Left ventricle myocardium inferior (tissue), 1 donor: Measurements from ENCODE around the gene MDC1. TPM values are rescaled to one million over a fixed set of nuclear protein-coding genes. Genes with fewer than 3 reads are reported as not detected.
"Not testable (repeated sequence)": the region's sequence is repeated elsewhere in the genome, so short reads cannot be mapped to it uniquely, and the experiment has no call there.

Experiments used
- DNase-seq: peaks from one replicate; pipeline ENCODE4 v3.0.0-alpha.2; 2020
- H3K27ac ChIP-seq: fragments of 200-600 bp; replicated peaks from 2 replicates; pipeline ENCODE4 v1.8.0; 2021
- H3K27me3 ChIP-seq: fragments of 200-600 bp; 2 replicates; pipeline ENCODE4 v1.8.0; 2021; ENCODE audit warnings: low read depth
- H3K36me3 ChIP-seq: fragments of 200-600 bp; 2 replicates; pipeline ENCODE4 v1.8.0; 2021
- H3K4me1 ChIP-seq: fragments of 200-600 bp; 2 replicates; pipeline ENCODE4 v1.8.0; 2021
- H3K4me3 ChIP-seq: fragments of 200-600 bp; 2 replicates; pipeline ENCODE4 v1.8.0; 2021; ENCODE audit warnings: mild to moderate bottlenecking, moderate library complexity
- H3K9me3 ChIP-seq: fragments of 200-600 bp; replicated peaks from 2 replicates; pipeline ENCODE4 v1.8.0; 2021
- intact Hi-C: fragments of 100-400 bp; cut with micrococcal nuclease; formaldehyde crosslinking; loops from one replicate; pipeline ENCODE4 v1.11.0; 2022
- total RNA-seq: library from RNA; stranded (reverse); fragmentation: NEBNext Ultra II Directional; extraction: Animal tissue kit (Norgen Biotek cat#: 25700); gene quantifications from one replicate; pipeline ENCODE4 v1.2.1, GENCODE V29; 2021
- TF ChIP-seq, protein P1 (sequence below): fragments of 200-600 bp; IDR thresholded peaks from 2 replicates; pipeline ENCODE4 v1.8.0; 2021; ENCODE audit warnings: antibody characterized with exemption, mild to moderate bottlenecking, borderline replicate concordance
- donor health status: DM: no; HTN: yes; CAD: no; lungs with severe emphysema.

MDC1 gene
- total RNA-seq, 1 donor from 2014 or later = 14.1 TPM

DNA sequence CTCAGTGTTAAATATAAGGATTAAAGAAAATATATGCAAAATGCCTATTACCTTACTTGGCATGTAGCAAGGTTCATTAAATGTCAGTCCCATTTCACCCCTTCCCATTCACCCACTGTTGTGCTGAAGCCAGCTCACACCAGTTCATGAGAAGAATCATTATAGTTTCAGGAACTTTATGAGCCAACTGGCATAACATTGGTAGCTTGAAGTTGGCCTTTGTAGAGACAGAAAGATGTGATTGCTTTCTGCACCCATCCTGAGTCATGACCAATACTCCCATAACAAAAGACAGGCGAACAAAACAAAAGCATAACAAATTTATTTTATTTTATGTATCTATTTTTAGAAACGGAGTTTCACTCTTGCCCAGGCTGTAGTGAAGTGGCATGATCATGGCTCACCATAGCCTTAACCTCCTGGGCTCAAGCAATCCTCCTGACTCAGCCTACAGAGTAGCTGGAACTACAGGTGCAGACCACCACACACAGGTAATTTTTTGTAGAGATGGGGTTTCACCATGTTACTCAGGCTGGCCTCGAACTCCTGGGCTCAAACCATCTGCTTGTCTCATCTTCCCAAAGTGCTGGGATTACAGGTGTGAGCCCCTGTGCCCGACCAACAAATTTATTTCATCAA is 44.8 kb upstream of the MDC1 start:
- no peak for DNase-seq
- Histone ChIP-seq H3K27me3 (no peaks in the 10 kb centered on the region), H3K4me3 (no peak overlapping the region), H3K27ac (no peak overlapping the region), H3K36me3 (no peaks in the 10 kb centered on the region), H3K9me3 (no peaks in the 10 kb centered on the region), H3K4me1 (peaks cover 68% of the 10 kb centered on the region)
- intact Hi-C loops = no loop called here
- TF ChIP-seq, protein P1, sequence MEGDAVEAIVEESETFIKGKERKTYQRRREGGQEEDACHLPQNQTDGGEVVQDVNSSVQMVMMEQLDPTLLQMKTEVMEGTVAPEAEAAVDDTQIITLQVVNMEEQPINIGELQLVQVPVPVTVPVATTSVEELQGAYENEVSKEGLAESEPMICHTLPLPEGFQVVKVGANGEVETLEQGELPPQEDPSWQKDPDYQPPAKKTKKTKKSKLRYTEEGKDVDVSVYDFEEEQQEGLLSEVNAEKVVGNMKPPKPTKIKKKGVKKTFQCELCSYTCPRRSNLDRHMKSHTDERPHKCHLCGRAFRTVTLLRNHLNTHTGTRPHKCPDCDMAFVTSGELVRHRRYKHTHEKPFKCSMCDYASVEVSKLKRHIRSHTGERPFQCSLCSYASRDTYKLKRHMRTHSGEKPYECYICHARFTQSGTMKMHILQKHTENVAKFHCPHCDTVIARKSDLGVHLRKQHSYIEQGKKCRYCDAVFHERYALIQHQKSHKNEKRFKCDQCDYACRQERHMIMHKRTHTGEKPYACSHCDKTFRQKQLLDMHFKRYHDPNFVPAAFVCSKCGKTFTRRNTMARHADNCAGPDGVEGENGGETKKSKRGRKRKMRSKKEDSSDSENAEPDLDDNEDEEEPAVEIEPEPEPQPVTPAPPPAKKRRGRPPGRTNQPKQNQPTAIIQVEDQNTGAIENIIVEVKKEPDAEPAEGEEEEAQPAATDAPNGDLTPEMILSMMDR = no peak

DNA sequence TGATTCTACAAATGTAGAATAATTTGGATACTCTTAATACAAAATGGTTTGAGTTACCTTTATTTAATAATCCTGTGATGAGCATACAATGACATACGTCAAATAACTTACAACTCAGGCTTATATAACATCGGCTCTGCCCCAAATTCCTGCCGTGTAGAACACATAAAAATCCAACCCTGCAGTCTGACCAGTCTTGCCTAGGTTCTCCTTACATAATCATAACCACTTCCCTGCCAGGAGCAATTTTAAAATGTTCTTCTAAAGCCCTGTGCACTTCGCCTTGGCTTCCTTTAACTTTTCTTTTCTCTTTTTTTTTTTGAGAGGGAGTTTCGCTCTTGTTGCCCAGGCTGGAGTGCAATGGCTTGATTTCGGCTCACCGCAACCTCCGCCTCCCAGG is 43.5 kb upstream of the MDC1 start:
- Histone ChIP-seq H3K27me3 (no peaks in the 10 kb centered on the region), H3K36me3 (no peaks in the 10 kb centered on the region), H3K4me3 (no peak overlapping the region), H3K27ac (no peak overlapping the region), H3K4me1 (peaks cover 57% of the 10 kb centered on the region), H3K9me3 (no peaks in the 10 kb centered on the region)
- TF ChIP-seq, protein P1 = no peak
- intact Hi-C loops = no loop called here
- no peak for DNase-seq

DNA sequence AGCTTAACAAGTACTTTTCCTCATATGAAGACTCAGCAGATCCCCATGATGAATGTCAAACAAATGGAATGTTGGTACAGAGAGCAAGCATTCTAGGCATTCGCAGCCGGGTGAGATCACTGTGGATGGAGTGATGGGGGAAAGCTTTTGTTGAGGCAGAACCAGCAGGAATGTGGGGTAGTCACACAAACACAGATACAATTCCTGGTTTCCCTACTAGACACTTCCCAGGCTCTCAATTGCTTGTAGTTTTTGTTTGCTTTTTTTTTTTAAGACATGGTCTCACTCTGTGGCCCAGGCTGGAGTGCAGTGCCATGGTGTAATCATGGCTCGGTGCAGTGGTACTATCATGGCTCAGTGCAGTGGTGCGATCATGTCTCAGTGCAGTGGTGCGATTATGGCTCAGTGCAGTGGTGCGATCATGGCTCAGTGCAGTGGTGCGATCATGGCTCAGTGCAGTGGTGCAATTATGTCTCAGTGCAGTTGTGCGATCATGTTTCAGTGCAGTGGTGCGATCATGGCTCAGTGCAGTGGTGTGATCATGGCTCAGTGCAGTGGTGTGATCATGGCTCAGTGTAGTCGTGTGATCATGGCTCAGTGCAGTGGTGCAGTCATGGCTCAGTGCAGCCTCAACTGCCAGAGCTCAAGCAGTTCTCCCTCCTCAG is 42.6 kb upstream of the MDC1 start:
- TF ChIP-seq, protein P1 = no peak
- H3K4me1 ChIP-seq = peaks cover 49% of the 10 kb centered on the region
- DNase-seq = no peak
- no peaks in the 10 kb centered on the region for H3K9me3 ChIP-seq
- H3K27ac ChIP-seq = peak overlapping the region; percentile 67
- H3K4me3 ChIP-seq = no peak overlapping the region
- H3K36me3 ChIP-seq = no peaks in the 10 kb centered on the region
- H3K27me3 ChIP-seq = no peaks in the 10 kb centered on the region
- intact Hi-C loops = no loop called here

DNA sequence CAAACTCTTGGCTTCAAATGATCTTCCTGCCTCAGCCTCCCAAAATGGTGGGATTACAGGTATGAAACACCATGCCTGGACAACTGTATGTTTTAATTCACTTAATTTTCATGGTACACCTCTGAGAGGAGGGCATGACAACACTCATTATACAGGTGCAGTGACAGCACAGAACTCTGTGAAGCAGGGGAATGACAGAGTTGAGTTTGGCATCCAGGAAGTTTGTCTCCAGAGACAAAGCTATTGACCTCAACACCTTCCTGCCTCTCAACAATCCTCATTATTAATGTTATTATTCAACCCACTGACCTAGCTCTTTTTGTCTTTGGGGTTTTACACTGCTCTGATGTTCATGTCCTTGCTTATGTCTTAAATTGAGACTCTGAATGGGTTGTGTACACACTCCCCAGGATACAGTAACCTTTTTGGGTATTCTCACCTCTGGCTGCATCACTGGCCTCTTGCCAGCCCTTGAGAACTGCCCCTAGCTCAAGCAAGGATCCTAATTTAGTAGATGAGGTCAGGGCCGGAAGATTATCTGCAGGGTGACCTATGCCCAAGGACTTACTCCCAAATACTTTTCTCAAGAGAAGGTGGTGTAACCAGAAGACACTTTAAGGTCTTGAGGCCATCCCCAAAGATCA is 40.3 kb upstream of the MDC1 start:
- peak; percentile 53 for DNase-seq
- Histone ChIP-seq H3K9me3 (no peaks in the 10 kb centered on the region), H3K36me3 (no peaks in the 10 kb centered on the region), H3K27me3 (no peaks in the 10 kb centered on the region), H3K4me3 (no peak overlapping the region), H3K27ac (peak overlapping the region; percentile 67), H3K4me1 (peaks cover 48% of the 10 kb centered on the region)
- TF ChIP-seq, protein P1 = no peak
- intact Hi-C loops = no loop called here

DNA sequence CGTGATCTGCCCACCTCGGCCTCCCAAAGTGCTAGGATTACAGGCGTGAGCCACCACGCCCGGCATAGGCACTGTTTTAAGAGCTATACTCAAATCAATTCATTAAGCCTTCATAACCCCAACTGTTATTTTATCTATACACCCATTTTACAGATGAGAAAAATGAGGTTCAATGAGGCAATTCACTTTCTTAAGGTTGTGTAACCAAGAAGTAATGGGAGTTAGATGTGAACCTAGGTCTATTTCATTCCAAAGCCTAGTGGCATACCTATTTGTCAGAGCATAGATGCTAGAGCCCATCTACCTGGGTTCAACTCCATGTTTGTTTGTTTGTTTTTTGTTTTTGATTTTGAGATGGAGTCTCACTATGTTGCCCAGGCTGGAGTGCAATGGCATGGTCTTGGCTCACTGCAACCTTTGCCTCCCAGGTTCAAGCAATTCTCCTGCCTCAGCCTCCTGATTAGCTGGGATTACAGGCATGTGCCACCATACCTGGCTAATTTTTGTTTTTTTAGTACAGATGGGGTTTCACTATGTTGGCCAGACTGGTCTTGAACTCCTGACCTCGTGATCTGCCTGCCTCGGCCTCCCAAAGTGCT is 39.4 kb upstream of the MDC1 start:
- H3K36me3 ChIP-seq, H3K27me3 ChIP-seq, DNase-seq, H3K9me3 ChIP-seq, H3K4me3 ChIP-seq, intact Hi-C loops: not testable (repeated sequence)
- peak overlapping the region; percentile 67 for H3K27ac ChIP-seq
- peaks cover 57% of the 10 kb centered on the region for H3K4me1 ChIP-seq

DNA sequence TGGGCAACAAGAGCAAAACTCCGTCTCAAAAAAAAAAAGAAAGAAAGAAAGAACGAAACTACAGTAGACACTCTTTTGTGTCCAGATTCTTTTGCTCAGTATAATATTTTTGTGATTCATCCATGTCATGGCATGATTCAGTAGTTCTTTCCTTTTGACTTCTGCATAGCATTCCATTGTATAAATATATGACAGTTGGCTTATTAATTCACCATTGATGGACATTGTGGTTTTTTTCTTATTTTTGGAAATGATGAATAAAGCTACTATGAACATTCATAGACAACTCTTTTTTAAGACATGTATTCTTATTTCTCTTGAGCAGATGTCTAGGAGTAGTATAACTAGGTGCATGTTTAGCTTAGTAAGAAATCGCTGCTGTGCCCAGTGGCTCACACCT is 37.5 kb upstream of the MDC1 start:
- Histone ChIP-seq H3K27me3 (no peaks in the 10 kb centered on the region), H3K9me3 (no peaks in the 10 kb centered on the region), H3K27ac (peak overlapping the region; percentile 94), H3K36me3 (no peaks in the 10 kb centered on the region), H3K4me1 (peaks cover 55% of the 10 kb centered on the region), H3K4me3 (no peak overlapping the region)
- no peak for DNase-seq
- TF ChIP-seq, protein P1 = no peak
- intact Hi-C loops = no loop called here
